Endothelial cell of umbilical vein (primary cell): ENCODE data around the gene CD3G. TPM values are rescaled to one million over a fixed set of nuclear protein-coding genes. Genes with fewer than 3 reads are reported as not detected.

Experiments used
- BruUV-seq: library from RNA; stranded (reverse); fragments of 400-500 nt; replicated peaks from 2 replicates; lab custom pipeline; 2021; lab: Mats Ljungman, UMichigan
- CTCF ChIA-PET: fragments of 300-600, 350-600 bp; sonication (Branson Sonifier 250); formaldehyde crosslinking; loops from one replicate; lab custom pipeline; 2021; ENCODE audit warnings: antibody characterized with exemption, inconsistent platforms; lab: Charles Lee
- POLR2A ChIA-PET: fragments of 300-600, 350-600 bp; sonication (Branson Sonifier 250); formaldehyde crosslinking; loops from one replicate; lab custom pipeline; 2021; ENCODE audit warnings: antibody characterized with exemption, inconsistent platforms; lab: Charles Lee
- DNase-seq: peaks from one replicate; pipeline ENCODE4 v3.0.0-alpha.2; 2011; ENCODE audit warnings: low read depth, low spot score
- FAIRE-seq: peaks from 2 replicates; lab custom pipeline; 2011; peaks lifted over from hg19 to GRCh38; lab: Jason Lieb, UNC
- H2AFZ ChIP-seq: 2 replicates; pipeline ENCODE4 v1.6.0; 2012; ENCODE audit warnings: low read depth, low read length, control low read depth, inconsistent platforms
- H3K27ac ChIP-seq: 2 replicates; pipeline ENCODE4 v1.5.1; 2011; ENCODE audit warnings: low read depth, mild to moderate bottlenecking, control low read depth, low read length, moderate library complexity; ENCODE audit not compliant: insufficient read depth
- H3K27me3 ChIP-seq, 2 experiments: 2 replicates each; pipeline versions ENCODE4 v1.6.0 to v1.6.1; 2011; ENCODE audit warnings: low read length in 2 of 2, mixed read lengths in 1 of 2; ENCODE audit not compliant: control insufficient read depth in 2 of 2, insufficient read depth in 2 of 2
- H3K36me3 ChIP-seq, 2 experiments: 2 replicates in 1 of 2; 3 replicates in 1 of 2; pipeline ENCODE4 v1.5.1; 2011; ENCODE audit warnings: low read length in 2 of 2, mild to moderate bottlenecking in 1 of 2, moderate library complexity in 1 of 2; ENCODE audit not compliant: control insufficient read depth in 2 of 2, insufficient read depth in 2 of 2; ENCODE audit errors: extremely low read depth in 1 of 2
- H3K4me1 ChIP-seq: 3 replicates; pipeline ENCODE4 v1.5.1; 2011; ENCODE audit warnings: mild to moderate bottlenecking, low read length; ENCODE audit not compliant: control insufficient read depth, insufficient read depth; ENCODE audit errors: extremely low read depth
- H3K4me2 ChIP-seq: 2 replicates; pipeline ENCODE4 v1.6.1; 2011; ENCODE audit warnings: low read length, control low read depth, mixed read lengths; ENCODE audit not compliant: insufficient read depth
- H3K4me3 ChIP-seq, 3 experiments: fragments of 200-600 bp in 1 of 3; sonication (generic), shearing (Covaris generic) in 1 of 3; replicated peaks in 1 of 3; 2 replicates each; pipeline ENCODE4 v1.5.1; 2011 to 2016; ENCODE audit warnings: control low read depth in 3 of 3, low read length in 3 of 3, mild to moderate bottlenecking in 2 of 3, inconsistent platforms in 1 of 3, low read depth in 1 of 3, moderate library complexity in 1 of 3; ENCODE audit not compliant: insufficient read depth in 1 of 3
- H3K79me2 ChIP-seq: 2 replicates; pipeline ENCODE4 v1.6.0; 2012; ENCODE audit warnings: low read length, inconsistent platforms; ENCODE audit not compliant: control insufficient read depth, insufficient read depth
- H3K9ac ChIP-seq: replicated peaks from 2 replicates; pipeline ENCODE3; 2011; ENCODE audit warnings: low read length, control low read depth; ENCODE audit not compliant: insufficient read depth; ENCODE audit errors: extremely low read depth
- H3K9me1 ChIP-seq: replicated peaks from 3 replicates; pipeline ENCODE4 v1.6.0; 2011; ENCODE audit warnings: mild to moderate bottlenecking, low read length; ENCODE audit not compliant: control insufficient read depth, insufficient read depth; ENCODE audit errors: extremely low read depth
- H3K9me3 ChIP-seq: replicated peaks from 2 replicates; pipeline ENCODE4 v1.5.1; 2012; ENCODE audit warnings: low read length, inconsistent platforms; ENCODE audit not compliant: control insufficient read depth, insufficient read depth
- H4K20me1 ChIP-seq: replicated peaks from 2 replicates; pipeline ENCODE3; 2011; ENCODE audit warnings: mild to moderate bottlenecking, low read length; ENCODE audit not compliant: control insufficient read depth, insufficient read depth; ENCODE audit errors: extremely low read depth
- EZH2 ChIP-seq: IDR thresholded peaks from 2 replicates; pipeline ENCODE4 v1.6.1; 2012; ENCODE audit warnings: borderline replicate concordance, low read depth, mild to moderate bottlenecking, moderate library complexity, low read length, inconsistent platforms; ENCODE audit not compliant: severe bottlenecking
- FOS ChIP-seq: IDR thresholded peaks from 2 replicates; pipeline ENCODE4 v1.6.1; 2011; ENCODE audit warnings: mild to moderate bottlenecking, low read length, moderate library complexity, borderline replicate concordance; ENCODE audit not compliant: insufficient read depth
- GATA2 ChIP-seq: IDR thresholded peaks from 2 replicates; pipeline ENCODE4 v1.7.0; 2011; ENCODE audit warnings: low read depth, mild to moderate bottlenecking, moderate library complexity, mixed read lengths, low read length; ENCODE audit not compliant: insufficient read length, insufficient read depth
- JUN ChIP-seq: IDR thresholded peaks from 2 replicates; pipeline ENCODE4 v1.6.1; 2011; ENCODE audit warnings: borderline replicate concordance, low read depth; ENCODE audit not compliant: insufficient read length, insufficient read depth
- MYC ChIP-seq: IDR thresholded peaks from one replicate; pipeline ENCODE4 v1.6.1; 2011; ENCODE audit warnings: mild to moderate bottlenecking, low read depth, low read length
- POLR2A ChIP-seq: IDR thresholded peaks from 2 replicates; pipeline ENCODE4 v1.6.1; 2012; ENCODE audit warnings: low read depth, mild to moderate bottlenecking, control low read depth, low read length
- POLR2AphosphoS5 ChIP-seq: IDR thresholded peaks from 2 replicates; pipeline ENCODE4 v1.6.1; 2012; ENCODE audit warnings: low read depth, mild to moderate bottlenecking, control low read depth, low read length, moderate library complexity; ENCODE audit not compliant: insufficient read depth
- dilution Hi-C: fragments of 300-500 bp; cut with MboI; formaldehyde crosslinking; loops from one replicate; pipeline ENCODE4 v1.15.0; 2019; ENCODE audit warnings: low sequenced_read_pairs; ENCODE audit not compliant: extremely low pct_ligation_motif_present
- intact Hi-C: fragments of 100-400 bp; cut with micrococcal nuclease; formaldehyde crosslinking; loops from one replicate; pipeline ENCODE4 v1.10.0; 2022
- polyA plus RNA-seq, 4 experiments: library from polyadenylated mRNA; depleted of rRNA in 3 of 4; stranded (reverse) in 3 of 4; unstranded in 1 of 4; fragments of >200 nt; gene quantifications; 2 replicates each; pipeline versions ENCODE4 v1.2.1 to v1.2.3, GENCODE V29; 2011 to 2012; ENCODE audit warnings: missing spikeins in 1 of 4
- total RNA-seq: library from RNA; stranded (reverse); gene quantifications from 2 replicates; pipeline ENCODE4 v1.2.3, GENCODE V29; 2021
- TF ChIP-seq, protein P1 (sequence below), 2 donors: IDR thresholded peaks; 1 replicate in 1 of 2; 2 replicates in 1 of 2; pipeline ENCODE4 v1.5.1; 2011; ENCODE audit warnings: low read length in 2 of 2, mild to moderate bottlenecking in 2 of 2, moderate library complexity in 2 of 2, control low read depth in 1 of 2, inconsistent platforms in 1 of 2, low read depth in 1 of 2; ENCODE audit not compliant: insufficient read depth in 1 of 2; ENCODE audit errors: extremely low read depth in 1 of 2
- TF ChIP-seq, protein P2 (sequence below): IDR thresholded peaks from 2 replicates; pipeline ENCODE4 v1.6.1; 2011; ENCODE audit not compliant: insufficient read depth, insufficient read length

CD3G gene
- total and polyA plus RNA-seq, 2 donors (not counting 3 experiments of a cell fraction or from before 2014, with no cell fraction given): not detected

DNA sequence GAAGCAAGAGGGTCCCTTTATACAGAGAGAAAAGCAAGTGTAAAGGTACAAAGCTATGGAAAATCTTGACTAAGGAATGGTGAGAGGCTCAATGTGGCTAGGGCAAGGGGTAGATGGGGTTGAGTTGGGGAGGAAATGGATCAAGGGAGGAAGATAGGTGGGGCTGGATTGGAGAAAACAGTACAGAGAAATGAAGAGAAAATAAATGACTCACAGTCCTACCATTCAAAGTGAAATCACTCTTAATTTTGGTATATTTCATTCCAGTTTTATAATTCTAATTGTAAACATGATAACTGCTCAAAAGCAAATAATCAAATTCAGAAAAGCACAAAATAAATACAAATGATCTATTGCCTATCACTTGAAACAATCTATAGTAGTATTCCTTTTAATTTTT lies 31.8 kb downstream of the CD3G start:
- CTCF ChIA-PET: interaction anchor here (1.2 to 1.5 kb wide), 2 partner anchors 16 to 113 kb away, joined by 4 to 5 read pairs; no protein-coding TSS in a partner anchor
- H4K20me1 ChIP-seq: no peaks in the 10 kb centered on the region

More for the DNA sequence above, 31.8 kb downstream of the CD3G start:
- Histone ChIP-seq H3K27ac (no peak overlapping the region), H3K4me1 (no peaks in the 10 kb centered on the region), H3K9ac (no peak overlapping the region), H3K36me3 (peaks cover 25 to 26% of the 10 kb centered on the region in 2 experiments), H3K27me3 (no peaks in the 10 kb centered on the region), H3K9me3 (no peaks in the 10 kb centered on the region), H3K4me3 (no peak overlapping the region), H3K9me1 (no peaks in the 10 kb centered on the region), H3K79me2 (no peaks in the 10 kb centered on the region), H2AFZ (no peak overlapping the region), H3K4me2 (no peak overlapping the region)
- DNase-seq: no peak
- dilution Hi-C loops: loop anchor here (25.0 kb wide), 1 partner anchor 111 kb away; no protein-coding TSS in a partner anchor
- no TSS peak for BruUV-seq
- FAIRE-seq: no peak
- POLR2A ChIA-PET: no interaction called here
- TF ChIP-seq EZH2: no peak
- no peak for TF ChIP-seq JUN
- TF ChIP-seq MYC: no peak
- TF ChIP-seq, protein P1, sequence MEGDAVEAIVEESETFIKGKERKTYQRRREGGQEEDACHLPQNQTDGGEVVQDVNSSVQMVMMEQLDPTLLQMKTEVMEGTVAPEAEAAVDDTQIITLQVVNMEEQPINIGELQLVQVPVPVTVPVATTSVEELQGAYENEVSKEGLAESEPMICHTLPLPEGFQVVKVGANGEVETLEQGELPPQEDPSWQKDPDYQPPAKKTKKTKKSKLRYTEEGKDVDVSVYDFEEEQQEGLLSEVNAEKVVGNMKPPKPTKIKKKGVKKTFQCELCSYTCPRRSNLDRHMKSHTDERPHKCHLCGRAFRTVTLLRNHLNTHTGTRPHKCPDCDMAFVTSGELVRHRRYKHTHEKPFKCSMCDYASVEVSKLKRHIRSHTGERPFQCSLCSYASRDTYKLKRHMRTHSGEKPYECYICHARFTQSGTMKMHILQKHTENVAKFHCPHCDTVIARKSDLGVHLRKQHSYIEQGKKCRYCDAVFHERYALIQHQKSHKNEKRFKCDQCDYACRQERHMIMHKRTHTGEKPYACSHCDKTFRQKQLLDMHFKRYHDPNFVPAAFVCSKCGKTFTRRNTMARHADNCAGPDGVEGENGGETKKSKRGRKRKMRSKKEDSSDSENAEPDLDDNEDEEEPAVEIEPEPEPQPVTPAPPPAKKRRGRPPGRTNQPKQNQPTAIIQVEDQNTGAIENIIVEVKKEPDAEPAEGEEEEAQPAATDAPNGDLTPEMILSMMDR (IDR thresholded peaks at IDR 0.05; ENCODE audit: extremely low read depth in 1 of 2, insufficient read depth in 1 of 2, low read depth in 1 of 2, low read length in 2 of 2): no peak
- TF ChIP-seq POLR2AphosphoS5: no peak
- no peak for TF ChIP-seq GATA2
- TF ChIP-seq, protein P2, sequence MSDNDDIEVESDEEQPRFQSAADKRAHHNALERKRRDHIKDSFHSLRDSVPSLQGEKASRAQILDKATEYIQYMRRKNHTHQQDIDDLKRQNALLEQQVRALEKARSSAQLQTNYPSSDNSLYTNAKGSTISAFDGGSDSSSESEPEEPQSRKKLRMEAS: no peak
- TF ChIP-seq FOS: no peak
- no peak for TF ChIP-seq POLR2A
- intact Hi-C loops: no loop called here
